GM23338 (cell line): Measurements from ENCODE around the gene FFAR3. TPM values are rescaled to one million over a fixed set of nuclear protein-coding genes. Genes with fewer than 3 reads are reported as not detected.

Experiments used
- ATAC-seq: fragments of 200-7000 bp; cut with Tn5 transposase; 3 replicates; pipeline ENCODE4 v1.9.1; 2020
- DNase-seq: peaks from one replicate; pipeline ENCODE4 v3.0.0-alpha.2; 2015; ENCODE audit warnings: low spot score
- H2AFZ ChIP-seq: fragments of 200-600 bp; sonication (generic); 2 replicates; pipeline ENCODE4 v1.8.0; 2016; ENCODE audit warnings: antibody characterized with exemption, mild to moderate bottlenecking, moderate library complexity
- H3F3A ChIP-seq: fragments of 200-600 bp; sonication (generic); replicated peaks from 2 replicates; pipeline ENCODE4 v1.8.0; 2017; ENCODE audit warnings: antibody characterized with exemption, mixed run types, low read depth
- H3K27ac ChIP-seq: fragments of 200-600 bp; sonication (generic); 2 replicates; pipeline ENCODE4 v1.6.1; 2016; ENCODE audit warnings: low read depth
- H3K27me3 ChIP-seq: fragments of 200-600 bp; sonication (generic); 2 replicates; pipeline ENCODE4 v1.8.0; 2016; ENCODE audit warnings: mild to moderate bottlenecking, mixed run types, moderate library complexity; ENCODE audit not compliant: insufficient read depth
- H3K36me3 ChIP-seq: fragments of 200-600 bp; sonication (generic); 2 replicates; pipeline ENCODE4 v1.8.0; 2016; ENCODE audit warnings: mild to moderate bottlenecking; ENCODE audit not compliant: insufficient read depth
- H3K4me1 ChIP-seq: fragments of 200-600 bp; sonication (generic); 2 replicates; pipeline ENCODE4 v1.8.0; 2016; ENCODE audit warnings: mild to moderate bottlenecking, moderate library complexity; ENCODE audit not compliant: insufficient read depth
- H3K4me2 ChIP-seq: fragments of 200-600 bp; sonication (generic); 2 replicates; pipeline ENCODE4 v1.7.1; 2017; ENCODE audit warnings: mixed run types
- H3K4me3 ChIP-seq: fragments of 200-600 bp; sonication (generic); 2 replicates; pipeline ENCODE4 v1.6.1; 2016; ENCODE audit warnings: mixed run types
- H3K79me2 ChIP-seq: fragments of 200-600 bp; sonication (generic); replicated peaks from 2 replicates; pipeline ENCODE4 v1.8.0; 2017; ENCODE audit warnings: mild to moderate bottlenecking; ENCODE audit not compliant: insufficient read depth
- H3K9me2 ChIP-seq: fragments of 200-600 bp; sonication (generic); 2 replicates; pipeline ENCODE4 v1.8.0; 2017; ENCODE audit not compliant: insufficient read depth
- H4K20me1 ChIP-seq: fragments of 200-600 bp; sonication (generic); replicated peaks from 2 replicates; pipeline ENCODE4 v1.8.0; 2017; ENCODE audit warnings: mild to moderate bottlenecking; ENCODE audit not compliant: insufficient read depth
- H3K27ac Mint-ChIP-seq: 2 replicates; pipeline ENCODE4 v1.8.0; 2020; ENCODE audit warnings: inconsistent platforms, mild to moderate bottlenecking, moderate library complexity, mixed read lengths
- H3K27me3 Mint-ChIP-seq: 3 replicates; pipeline ENCODE4 v1.8.0; 2022; ENCODE audit warnings: low read depth, mild to moderate bottlenecking, moderate library complexity, mixed read lengths, inconsistent platforms; ENCODE audit not compliant: insufficient read depth, poor library complexity
- H3K36me3 Mint-ChIP-seq: 3 replicates; pipeline ENCODE4 v1.8.0; 2021; ENCODE audit warnings: low read depth, mild to moderate bottlenecking, inconsistent platforms, moderate library complexity, mixed read lengths
- H3K4me1 Mint-ChIP-seq: 3 replicates; pipeline ENCODE4 v1.8.0; 2020; ENCODE audit warnings: mild to moderate bottlenecking, inconsistent platforms, mixed read lengths
- H3K4me3 Mint-ChIP-seq: 3 replicates; pipeline ENCODE4 v1.8.0; 2021; ENCODE audit warnings: moderate library complexity, mild to moderate bottlenecking, inconsistent platforms, mixed read lengths
- H3K9me3 Mint-ChIP-seq: 3 replicates; pipeline ENCODE4 v1.8.0; 2020; ENCODE audit warnings: moderate library complexity, mild to moderate bottlenecking, inconsistent platforms, mixed read lengths
- JUNB ChIP-seq: IDR thresholded peaks from one replicate; pipeline ENCODE4 v1.6.1; 2016; ENCODE audit warnings: antibody characterized with exemption; ENCODE audit not compliant: unreplicated experiment
- NANOG ChIP-seq: IDR thresholded peaks from 2 replicates; pipeline ENCODE4 v1.6.1; 2016; ENCODE audit warnings: antibody characterized with exemption, borderline replicate concordance
- polyA plus RNA-seq: library from polyadenylated mRNA; unstranded; fragments of >200 nt; fragmentation: Nextera tagmentation; extraction: Ambion mirVana; gene quantifications from 2 replicates; pipeline ENCODE4 v1.2.1, GENCODE V29; 2016
- total RNA-seq: library from RNA; depleted of rRNA; stranded (reverse); fragments of >200 nt; shearing (Covaris generic); gene quantifications from 2 replicates; pipeline ENCODE4 v1.2.3, GENCODE V29; 2014
- TF ChIP-seq, protein P1 (sequence below): fragments of 250-450 bp; sonication (Bioruptor Pico); IDR thresholded peaks from 2 replicates; pipeline ENCODE4 v1.5.0; 2020; ENCODE audit warnings: mild to moderate bottlenecking, moderate library complexity

The FFAR3 gene
- total and polyA plus RNA-seq, 2 experiments from 2014 or later = 0.35 TPM; not detected in 1

DNA sequence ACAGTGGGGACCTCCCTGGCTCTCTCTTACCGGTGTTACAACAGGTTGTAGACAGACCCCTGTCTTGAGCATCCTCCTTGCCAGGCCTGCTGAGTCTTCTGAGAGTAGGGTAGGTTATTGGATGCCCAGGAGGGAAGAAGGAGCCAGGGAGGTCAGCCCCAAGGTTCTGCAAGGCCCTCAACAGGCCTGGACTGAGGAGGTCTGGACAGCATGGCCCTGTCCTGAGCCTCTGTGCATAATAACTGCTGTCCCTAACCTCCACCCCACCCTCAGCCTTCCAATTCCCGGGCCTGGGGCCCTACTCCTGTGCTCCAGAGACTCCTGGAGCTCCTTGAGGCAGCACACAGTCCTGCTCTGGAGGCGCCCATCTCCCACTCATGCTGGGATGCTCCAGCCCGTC, 28.9 kb upstream of the FFAR3 start:
- H3K4me1 Mint-ChIP-seq = peaks cover 7% of the 10 kb centered on the region

More for the DNA sequence above, 28.9 kb upstream of the FFAR3 start:
- H3K27me3 Mint-ChIP-seq = peaks cover 2% of the 10 kb centered on the region
- DNase-seq (no peak), ATAC-seq (no peak)
- H3K36me3 Mint-ChIP-seq = no peaks in the 10 kb centered on the region
- H3K4me3 Mint-ChIP-seq = no peak overlapping the region
- Histone ChIP-seq H3K79me2 (no peaks in the 10 kb centered on the region), H3K27me3 (no peaks in the 10 kb centered on the region), H3K4me3 (no peak overlapping the region), H3K9me2 (no peaks in the 10 kb centered on the region), H2AFZ (no peak overlapping the region), H3K27ac (no peak overlapping the region), H3K4me1 (no peaks in the 10 kb centered on the region), H3K4me2 (no peak overlapping the region), H3K36me3 (no peaks in the 10 kb centered on the region), H4K20me1 (no peaks in the 10 kb centered on the region), H3F3A (no peaks in the 10 kb centered on the region)
- no peak for TF ChIP-seq JUNB
- no peak for TF ChIP-seq NANOG
- TF ChIP-seq, protein P1, sequence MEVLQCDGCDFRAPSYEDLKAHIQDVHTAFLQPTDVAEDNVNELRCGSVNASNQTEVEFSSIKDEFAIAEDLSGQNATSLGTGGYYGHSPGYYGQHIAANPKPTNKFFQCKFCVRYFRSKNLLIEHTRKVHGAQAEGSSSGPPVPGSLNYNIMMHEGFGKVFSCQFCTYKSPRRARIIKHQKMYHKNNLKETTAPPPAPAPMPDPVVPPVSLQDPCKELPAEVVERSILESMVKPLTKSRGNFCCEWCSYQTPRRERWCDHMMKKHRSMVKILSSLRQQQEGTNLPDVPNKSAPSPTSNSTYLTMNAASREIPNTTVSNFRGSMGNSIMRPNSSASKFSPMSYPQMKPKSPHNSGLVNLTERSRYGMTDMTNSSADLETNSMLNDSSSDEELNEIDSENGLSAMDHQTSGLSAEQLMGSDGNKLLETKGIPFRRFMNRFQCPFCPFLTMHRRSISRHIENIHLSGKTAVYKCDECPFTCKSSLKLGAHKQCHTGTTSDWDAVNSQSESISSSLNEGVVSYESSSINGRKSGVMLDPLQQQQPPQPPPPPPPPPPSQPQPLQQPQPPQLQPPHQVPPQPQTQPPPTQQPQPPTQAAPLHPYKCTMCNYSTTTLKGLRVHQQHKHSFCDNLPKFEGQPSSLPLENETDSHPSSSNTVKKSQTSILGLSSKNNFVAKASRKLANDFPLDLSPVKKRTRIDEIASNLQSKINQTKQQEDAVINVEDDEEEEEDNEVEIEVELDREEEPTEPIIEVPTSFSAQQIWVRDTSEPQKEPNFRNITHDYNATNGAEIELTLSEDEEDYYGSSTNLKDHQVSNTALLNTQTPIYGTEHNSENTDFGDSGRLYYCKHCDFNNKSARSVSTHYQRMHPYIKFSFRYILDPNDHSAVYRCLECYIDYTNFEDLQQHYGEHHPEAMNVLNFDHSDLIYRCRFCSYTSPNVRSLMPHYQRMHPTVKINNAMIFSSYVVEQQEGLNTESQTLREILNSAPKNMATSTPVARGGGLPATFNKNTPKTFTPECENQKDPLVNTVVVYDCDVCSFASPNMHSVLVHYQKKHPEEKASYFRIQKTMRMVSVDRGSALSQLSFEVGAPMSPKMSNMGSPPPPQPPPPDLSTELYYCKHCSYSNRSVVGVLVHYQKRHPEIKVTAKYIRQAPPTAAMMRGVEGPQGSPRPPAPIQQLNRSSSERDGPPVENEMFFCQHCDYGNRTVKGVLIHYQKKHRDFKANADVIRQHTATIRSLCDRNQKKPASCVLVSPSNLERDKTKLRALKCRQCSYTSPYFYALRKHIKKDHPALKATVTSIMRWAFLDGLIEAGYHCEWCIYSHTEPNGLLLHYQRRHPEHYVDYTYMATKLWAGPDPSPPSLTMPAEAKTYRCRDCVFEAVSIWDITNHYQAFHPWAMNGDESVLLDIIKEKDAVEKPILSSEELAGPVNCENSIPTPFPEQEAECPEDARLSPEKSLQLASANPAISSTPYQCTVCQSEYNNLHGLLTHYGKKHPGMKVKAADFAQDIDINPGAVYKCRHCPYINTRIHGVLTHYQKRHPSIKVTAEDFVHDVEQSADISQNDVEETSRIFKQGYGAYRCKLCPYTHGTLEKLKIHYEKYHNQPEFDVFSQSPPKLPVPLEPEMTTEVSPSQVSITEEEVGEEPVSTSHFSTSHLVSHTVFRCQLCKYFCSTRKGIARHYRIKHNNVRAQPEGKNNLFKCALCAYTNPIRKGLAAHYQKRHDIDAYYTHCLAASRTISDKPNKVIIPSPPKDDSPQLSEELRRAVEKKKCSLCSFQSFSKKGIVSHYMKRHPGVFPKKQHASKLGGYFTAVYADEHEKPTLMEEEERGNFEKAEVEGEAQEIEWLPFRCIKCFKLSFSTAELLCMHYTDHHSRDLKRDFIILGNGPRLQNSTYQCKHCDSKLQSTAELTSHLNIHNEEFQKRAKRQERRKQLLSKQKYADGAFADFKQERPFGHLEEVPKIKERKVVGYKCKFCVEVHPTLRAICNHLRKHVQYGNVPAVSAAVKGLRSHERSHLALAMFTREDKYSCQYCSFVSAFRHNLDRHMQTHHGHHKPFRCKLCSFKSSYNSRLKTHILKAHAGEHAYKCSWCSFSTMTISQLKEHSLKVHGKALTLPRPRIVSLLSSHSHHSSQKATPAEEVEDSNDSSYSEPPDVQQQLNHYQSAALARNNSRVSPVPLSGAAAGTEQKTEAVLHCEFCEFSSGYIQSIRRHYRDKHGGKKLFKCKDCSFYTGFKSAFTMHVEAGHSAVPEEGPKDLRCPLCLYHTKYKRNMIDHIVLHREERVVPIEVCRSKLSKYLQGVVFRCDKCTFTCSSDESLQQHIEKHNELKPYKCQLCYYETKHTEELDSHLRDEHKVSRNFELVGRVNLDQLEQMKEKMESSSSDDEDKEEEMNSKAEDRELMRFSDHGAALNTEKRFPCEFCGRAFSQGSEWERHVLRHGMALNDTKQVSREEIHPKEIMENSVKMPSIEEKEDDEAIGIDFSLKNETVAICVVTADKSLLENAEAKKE (CRISPR knock-in tag) = no peak
- no peak overlapping the region for H3K27ac Mint-ChIP-seq
- H3K9me3 Mint-ChIP-seq = no peaks in the 10 kb centered on the region; the same call in 2 of the 3 replicates
